HuH-7 (cell line): ENCODE results near the gene RAD51AP1.

Experiments
- DNase-seq: peaks from one replicate; pipeline ENCODE4 v3.0.0; 2011; ENCODE audit warnings: low spot score

Gene RAD51AP1

GRCh38 chr12:4552191-4552590, 13.5 kb downstream of the RAD51AP1 start:
- DNase-seq: no peak

DNA sequence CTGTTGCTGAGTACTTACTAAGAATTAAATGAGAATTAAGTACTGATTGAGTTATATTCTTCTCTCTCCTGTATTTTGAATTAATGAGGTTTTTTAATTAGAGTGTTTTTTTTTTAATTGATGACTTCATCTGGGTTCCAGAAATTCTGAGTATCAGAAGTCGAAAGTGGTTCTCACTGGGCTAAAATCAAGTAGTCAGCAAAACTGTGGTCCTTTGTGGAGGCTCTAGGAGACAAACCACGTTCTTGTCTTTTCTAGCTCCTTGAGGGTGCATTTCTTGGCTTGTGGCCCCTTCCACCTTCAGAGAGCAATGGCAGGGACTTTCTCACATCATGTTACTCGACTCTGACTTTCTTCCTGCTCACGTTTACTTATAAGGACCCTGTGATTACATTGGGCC, 15.3 kb downstream of the RAD51AP1 start:
- DNase-seq: no peak

DNA sequence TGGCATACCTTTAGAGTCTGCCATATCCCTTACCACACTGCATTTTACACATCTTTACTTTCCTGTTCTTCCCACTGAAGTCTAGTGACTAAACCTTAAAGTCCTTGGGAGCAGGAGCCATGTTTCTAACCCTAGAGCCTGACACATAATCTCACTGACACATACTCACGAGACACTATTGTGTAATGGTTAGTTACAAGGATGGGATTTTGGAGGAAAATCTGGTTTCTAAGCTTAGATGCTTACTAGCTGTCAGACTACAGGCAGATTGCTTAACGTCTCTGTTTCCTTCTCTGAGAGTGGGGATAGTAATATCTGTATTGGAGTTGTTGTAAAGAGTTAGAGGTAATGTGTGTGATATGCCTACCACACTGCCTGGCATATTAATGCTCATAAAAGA, 17.1 kb downstream of the RAD51AP1 start:
- DNase-seq: no peak

GRCh38 chr12:4556735-4557530, 18.2 kb downstream of the RAD51AP1 start:
- no peak for DNase-seq

DNA sequence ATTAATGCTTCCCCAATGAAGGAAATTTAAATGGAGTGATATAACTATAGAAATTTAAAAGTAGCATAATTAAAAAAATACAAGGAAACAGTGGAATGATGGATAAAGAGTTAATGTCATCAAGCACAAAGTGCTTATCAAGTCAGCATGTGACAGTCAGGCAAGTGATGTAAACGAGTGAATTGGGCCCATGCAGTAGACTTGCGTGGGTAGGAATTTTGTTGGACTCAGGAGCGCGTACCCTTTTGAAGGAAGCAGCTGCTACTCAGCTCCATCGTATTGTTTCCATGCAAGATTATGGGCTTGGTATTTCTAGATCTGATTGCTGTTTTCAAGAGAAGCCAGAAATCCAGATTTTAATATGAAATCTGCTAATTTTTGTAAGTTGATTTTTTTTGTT, 18.9 kb downstream of the RAD51AP1 start:
- no peak for DNase-seq

- DNase-seq: no peak
Measured at GRCh38 chr12:4558171-4558570, 19.5 kb downstream of the RAD51AP1 start.

GRCh38 chr12:4562034-4562657, 23.5 kb downstream of the RAD51AP1 start, which contains the start of gene DYRK4:
Gene DYRK4, plus strand, starts transcription at chr12:4562208. Its CDS starts 38 bp downstream, at chr12:4562246.
- DNase-seq: peak; percentile 73

DNA sequence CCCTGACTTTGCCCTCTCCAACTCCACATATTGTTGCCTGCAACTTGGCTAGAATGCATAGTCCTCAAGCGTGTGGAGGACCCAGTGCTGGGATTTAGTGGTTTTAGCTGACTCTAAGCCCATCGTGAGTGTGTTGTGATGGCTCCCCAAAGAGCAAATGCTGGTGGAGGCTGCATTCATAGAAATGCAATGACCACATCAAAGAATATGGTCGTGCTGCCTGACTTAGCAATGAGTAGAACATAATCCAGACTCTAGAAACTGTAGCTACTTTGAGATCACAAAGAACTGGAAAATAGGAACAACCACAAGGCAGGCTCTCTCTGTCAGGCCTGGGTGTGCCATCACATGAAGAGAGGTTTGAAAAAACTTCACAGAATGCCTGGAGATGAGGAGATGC, 24.6 kb downstream of the RAD51AP1 start:
- no peak for DNase-seq

- DNase-seq: no peak
Measured at GRCh38 chr12:4564818-4565217, 26.1 kb downstream of the RAD51AP1 start.

DNA sequence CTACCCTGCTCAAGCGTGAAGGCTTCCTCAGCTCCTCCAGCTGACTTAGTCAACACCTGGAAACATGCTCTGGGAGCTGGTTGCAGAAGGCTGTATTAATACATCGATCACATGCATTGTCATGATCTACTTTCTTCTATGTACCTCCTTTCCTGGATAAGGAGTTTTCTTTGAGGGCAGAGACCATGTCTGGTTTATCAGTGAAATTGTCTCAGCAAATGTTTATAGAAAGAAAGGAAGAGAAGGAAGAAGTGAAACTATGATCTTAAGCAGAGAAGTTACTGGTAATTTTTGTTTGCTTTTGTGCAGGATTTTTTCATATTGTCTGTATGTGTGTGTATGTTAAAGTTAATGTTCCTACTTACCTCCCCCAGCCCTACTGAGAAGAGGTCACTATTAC, 27.8 kb downstream of the RAD51AP1 start:
- DNase-seq: no peak

DNA sequence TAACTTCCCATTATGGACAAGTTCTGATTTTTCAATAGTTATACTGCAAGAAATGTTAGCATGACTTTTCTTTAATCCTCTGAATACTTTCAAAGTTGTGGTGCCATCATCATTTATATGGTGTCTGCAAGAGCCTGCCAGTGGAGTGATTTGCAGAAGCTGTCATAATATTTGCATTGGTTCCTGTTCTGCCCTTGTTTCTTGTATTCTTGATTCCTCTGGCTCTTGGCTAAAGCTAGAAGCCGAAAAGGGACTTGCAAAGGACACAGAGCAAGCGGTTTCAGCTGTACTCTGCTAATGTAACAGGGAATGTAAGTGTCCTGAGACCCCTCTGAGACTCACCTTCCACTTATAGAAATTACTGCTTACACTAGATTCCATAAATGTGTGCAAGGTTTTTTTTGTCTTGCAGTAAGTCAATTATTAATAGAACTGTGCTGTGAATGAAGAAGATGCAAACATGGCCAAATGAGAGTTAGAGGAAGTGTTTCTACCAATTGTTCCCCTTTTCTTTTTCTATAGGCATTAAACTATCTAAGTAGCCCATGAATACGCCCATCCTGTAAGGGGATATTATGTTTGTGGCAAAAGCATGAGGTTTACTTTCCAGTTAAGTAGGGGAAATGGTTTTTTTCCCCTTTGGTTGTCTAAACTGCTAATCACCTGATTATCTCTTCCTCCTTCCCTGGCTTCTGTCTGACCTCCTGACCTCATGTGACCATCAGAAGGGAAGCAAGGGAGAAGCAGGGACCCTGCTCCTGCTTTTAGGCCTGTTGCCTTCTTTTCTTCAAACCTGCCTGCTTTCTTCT, 28.6 kb downstream of the RAD51AP1 start:
- no peak for DNase-seq

DNA sequence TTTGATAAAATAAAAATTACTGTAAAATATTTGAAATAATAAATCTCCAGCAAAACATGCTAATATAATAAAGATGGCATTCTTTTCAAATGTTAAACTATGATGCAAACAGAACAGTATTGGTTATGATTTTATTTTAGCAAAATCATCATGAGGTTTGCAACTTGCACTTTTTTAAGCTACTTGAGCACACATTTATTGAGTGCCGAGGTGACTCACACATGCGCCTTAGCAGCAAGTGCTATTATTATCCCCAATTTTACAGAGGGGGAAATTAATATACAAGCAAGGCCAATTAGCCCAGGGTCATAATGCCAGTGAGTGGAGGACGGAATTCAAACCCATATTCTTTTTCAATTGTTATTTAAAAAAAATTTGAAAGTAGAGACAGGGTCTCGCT, 30.6 kb downstream of the RAD51AP1 start:
- DNase-seq: no peak

GRCh38 chr12:4572680-4573079, 34.0 kb downstream of the RAD51AP1 start:
- no peak for DNase-seq

- peak; percentile 34 for DNase-seq
Measured at GRCh38 chr12:4579305-4580102, 40.8 kb downstream of the RAD51AP1 start.

GRCh38 chr12:4580281-4580688, 41.6 kb downstream of the RAD51AP1 start:
- no peak for DNase-seq

GRCh38 chr12:4584281-4584680, 45.6 kb downstream of the RAD51AP1 start:
- no peak for DNase-seq

DNA sequence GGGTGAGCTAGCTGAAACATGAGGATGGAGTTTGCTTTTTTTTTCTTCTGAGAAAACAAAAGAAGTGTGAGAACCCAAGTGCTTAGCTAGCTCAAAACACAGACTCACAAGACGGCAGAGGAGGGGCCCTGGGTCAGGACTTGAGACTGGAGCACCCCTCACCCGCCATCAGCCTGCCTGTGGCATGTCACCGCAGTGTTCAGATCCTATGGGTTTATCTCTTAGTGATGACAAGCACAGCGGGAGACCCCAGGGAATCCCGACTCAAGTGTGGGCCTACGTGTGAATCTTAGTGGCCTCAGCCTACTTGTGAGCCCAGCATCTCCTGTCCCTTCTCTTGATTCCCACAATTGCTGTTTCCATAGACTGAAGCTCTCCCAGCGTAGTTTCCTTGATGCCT, 46.2 kb downstream of the RAD51AP1 start:
- no peak for DNase-seq

DNA sequence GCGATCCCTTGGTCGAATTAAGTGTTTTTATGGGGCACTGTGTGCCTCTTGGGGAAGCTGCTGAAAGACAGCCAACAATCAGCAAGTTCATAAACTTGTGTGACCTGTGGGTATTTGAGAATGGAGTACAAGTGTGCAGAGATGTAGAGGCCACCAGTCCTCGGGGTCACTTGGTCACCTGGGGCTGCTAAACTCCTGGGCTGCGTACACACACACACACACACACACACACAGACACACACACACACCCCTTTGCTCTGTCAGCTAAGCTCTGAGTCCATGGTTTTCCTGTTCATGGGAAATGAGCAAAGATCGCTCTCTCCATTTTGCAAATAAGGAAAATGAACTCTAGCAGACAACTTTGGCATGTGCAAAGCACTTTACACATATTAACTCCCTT, 47.8 kb downstream of the RAD51AP1 start:
- DNase-seq: no peak

DNA sequence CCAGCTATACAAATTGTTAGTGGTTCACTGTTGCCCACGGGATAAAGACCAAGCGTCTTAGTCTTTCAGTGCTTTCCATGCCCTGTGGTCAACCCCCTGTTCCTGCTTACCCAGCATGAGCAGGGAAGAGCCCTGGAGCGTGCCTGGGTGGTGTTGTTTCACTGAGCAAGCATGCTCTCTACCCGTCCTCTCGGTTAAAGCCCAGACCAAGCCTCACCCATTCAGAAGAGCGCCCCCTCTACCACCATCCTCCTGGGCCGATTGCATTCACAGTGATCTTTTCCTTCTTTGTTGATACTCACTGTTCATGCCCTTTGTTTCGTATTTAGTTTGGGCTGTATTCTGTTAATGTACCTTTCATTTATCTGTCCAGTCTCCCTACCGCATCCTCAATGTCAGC, 48.4 kb downstream of the RAD51AP1 start:
- DNase-seq: no peak

GRCh38 chr12:4588916-4589315, 50.2 kb downstream of the RAD51AP1 start:
- no peak for DNase-seq

DNA sequence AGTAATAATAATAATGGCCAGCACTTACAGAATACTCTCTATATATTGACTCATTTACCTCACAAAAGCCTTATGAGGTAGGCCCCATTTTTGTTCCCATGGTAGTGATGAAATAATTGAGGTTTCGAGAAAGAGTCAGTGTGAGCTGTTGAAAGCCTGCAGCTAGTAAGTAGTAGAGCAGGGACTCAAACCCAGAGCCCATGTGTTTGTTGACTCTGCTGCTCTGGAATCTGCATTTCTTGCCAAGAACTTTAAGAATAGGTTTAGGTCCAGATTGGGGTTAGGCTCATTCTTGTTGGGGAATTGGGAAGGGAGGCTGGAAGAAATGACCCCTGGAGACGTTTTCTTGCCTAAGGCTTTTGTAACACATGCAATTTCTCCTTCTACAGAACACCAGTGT, 51.3 kb downstream of the RAD51AP1 start:
- no peak for DNase-seq

GRCh38 chr12:4591180-4591687, 52.5 kb downstream of the RAD51AP1 start:
- no peak for DNase-seq
